PC-9 (cell line): ENCODE measurements around the gene SLC6A6.

ENCODE experiments used
- CTCF ChIP-seq: fragments of 200-600 bp; sonication (generic); conservative IDR thresholded peaks from 2 replicates; pipeline ENCODE4 v1.6.1; 2017; ENCODE audit warnings: mixed run types, antibody characterized with exemption, mild to moderate bottlenecking, moderate library complexity
- EZH2 ChIP-seq: fragments of 200-600 bp; sonication (generic); IDR thresholded peaks from 2 replicates; pipeline ENCODE4 v1.8.0; 2017; ENCODE audit warnings: antibody characterized with exemption, low read depth

DNA sequence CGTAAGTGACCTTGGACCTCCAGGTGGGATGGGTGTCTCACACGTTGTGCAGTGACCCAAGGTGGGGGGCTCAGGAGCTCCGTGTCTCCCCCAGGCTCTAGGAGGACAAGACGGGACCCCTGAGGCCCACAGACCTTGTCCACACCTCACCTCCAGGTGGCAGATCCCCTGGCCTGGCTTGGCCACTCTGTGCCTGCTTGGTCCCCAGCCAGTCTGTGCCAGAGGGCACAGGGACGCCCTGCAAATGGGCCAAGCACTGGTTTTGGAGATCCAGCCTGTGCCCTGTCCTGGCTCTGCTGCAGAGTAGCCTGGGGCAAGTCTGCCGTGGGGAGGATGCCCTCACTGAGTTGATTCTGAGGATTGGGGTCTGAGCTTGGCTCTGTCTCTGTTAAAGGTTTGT is 14.0 kb downstream of the SLC6A6 start:
- no peak for TF ChIP-seq CTCF
- no peak for TF ChIP-seq EZH2
